Smooth muscle cell (in vitro differentiated cells): ENCODE data around the gene INVS. TPM values are rescaled to one million over a fixed set of nuclear protein-coding genes. Genes with fewer than 3 reads are reported as not detected.

ENCODE experiments used
- polyA plus RNA-seq: library from polyadenylated mRNA; unstranded; fragments of >200 nt; fragmentation: Nextera tagmentation; extraction: Ambion mirVana; gene quantifications from 2 replicates; pipeline ENCODE4 v1.2.1, GENCODE V29; 2016
- small RNA-seq: library from RNA; depleted of rRNA; stranded (forward); fragments of <200 nt; gene quantifications from one replicate; pipeline ENCODE3, GENCODE V24; 2014
- total RNA-seq: library from RNA; depleted of rRNA; stranded (reverse); fragments of >200 nt; gene quantifications from 2 replicates; pipeline ENCODE4 v1.2.3, GENCODE V29; 2014

Gene INVS
- total and polyA plus RNA-seq, 2 experiments from 2014 or later = 8.1 to 16.0 TPM

Small RNA genes within 50 kb of the gene (small RNA-seq; reads per million reads assigned to genes)
- gene RN7SL75P = 0.11 reads per million

Other genes with a start within 250 kb of the INVS start
- 15.9 and 21.8 TPM in 2 replicates for gene STX17, start 192.6 kb upstream of the INVS start, total RNA-seq
- gene STX17, start 192.6 kb upstream of the INVS start, polyA plus RNA-seq = 11.1 and 16.3 TPM in 2 replicates
- 32.0 and 39.6 TPM in 2 replicates for gene ERP44, start 243 bp upstream of the INVS start, total RNA-seq
- gene ERP44, start 243 bp upstream of the INVS start, polyA plus RNA-seq = 35.4 and 38.5 TPM in 2 replicates